ENCODE results near the gene NABP2. TPM values are rescaled to one million over a fixed set of nuclear protein-coding genes. Genes with fewer than 3 reads are reported as not detected.

The NABP2 gene
- total and polyA plus RNA-seq, 2 donors (not counting 1 experiment from before 2014, with no cell fraction given): 14.9 to 16.1 TPM

DNA sequence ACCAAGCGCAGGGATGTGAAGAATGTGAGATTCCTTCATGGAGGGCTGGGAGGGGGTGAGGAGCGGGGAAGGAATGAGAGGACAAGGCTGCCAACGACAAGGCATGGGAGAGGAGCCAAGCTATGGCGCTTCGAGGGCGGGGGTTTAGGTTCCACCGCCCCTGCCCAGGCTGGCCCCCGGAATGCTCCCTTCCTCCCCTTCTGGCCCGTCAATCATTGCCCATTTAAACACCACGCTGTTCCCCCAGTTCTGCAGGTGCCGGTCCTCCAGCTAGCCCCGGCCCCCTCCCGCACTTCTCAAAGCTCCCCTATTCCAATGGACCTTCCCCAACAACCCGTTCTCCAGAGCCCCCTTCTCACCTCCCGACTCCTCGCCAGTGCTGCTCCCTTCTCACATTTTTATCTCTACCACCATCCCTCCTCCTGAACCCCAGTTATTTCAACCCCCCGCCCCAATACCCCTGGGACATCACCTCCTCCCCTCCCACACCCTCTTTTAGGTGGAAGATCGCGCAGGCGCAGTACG, 2.8 kb upstream of the NABP2 start:
- intact Hi-C loops (cut with micrococcal nuclease): loop anchor here (1.0 to 2.0 kb wide), 4 partner anchors 13 to 483 kb away; partner anchors contain the start of gene MYL6
- Mint-ChIP-seq H3K27ac (peak overlapping the region; percentile 100), H3K4me3 (peak overlapping the region; percentile 100), H3K27me3 (no peaks in the 10 kb centered on the region), H3K4me1 (peaks cover 55% of the 10 kb centered on the region), H3K9me3 (ENCODE audit: insufficient read depth) (no peaks in the 10 kb centered on the region)
- H4K20me1 ChIP-seq (ENCODE audit: control insufficient read depth, insufficient read depth, low read length, poor library complexity, severe bottlenecking): peaks cover 28% of the 10 kb centered on the region
- ChIA-PET CTCF (interaction anchor here (0.6 to 4.6 kb wide), 22 partner anchors 10 to 482 kb away, joined by 3 to 126 read pairs (median 6); partner anchors contain the start of genes ANKRD52, COQ10A, ESYT1 and MYL6), POLR2A (interaction anchor here (0.5 to 4.1 kb wide), 25 partner anchors 14 to 1302 kb away, joined by 3 to 65 read pairs (median 4); partner anchors contain the start of genes ANKRD52, COQ10A, ESYT1 and IL23A)
- H3K4me1 ChIP-seq (ENCODE audit: control insufficient read depth in 2 of 2, insufficient read depth in 2 of 2, low read length in 2 of 2): peaks cover 26 to 48% of the 10 kb centered on the region in 2 donors
- ATAC-seq (ENCODE audit: low read depth) (peak; percentile 15), DNase-seq (no peak)
- TF ChIP-seq, protein P1, sequence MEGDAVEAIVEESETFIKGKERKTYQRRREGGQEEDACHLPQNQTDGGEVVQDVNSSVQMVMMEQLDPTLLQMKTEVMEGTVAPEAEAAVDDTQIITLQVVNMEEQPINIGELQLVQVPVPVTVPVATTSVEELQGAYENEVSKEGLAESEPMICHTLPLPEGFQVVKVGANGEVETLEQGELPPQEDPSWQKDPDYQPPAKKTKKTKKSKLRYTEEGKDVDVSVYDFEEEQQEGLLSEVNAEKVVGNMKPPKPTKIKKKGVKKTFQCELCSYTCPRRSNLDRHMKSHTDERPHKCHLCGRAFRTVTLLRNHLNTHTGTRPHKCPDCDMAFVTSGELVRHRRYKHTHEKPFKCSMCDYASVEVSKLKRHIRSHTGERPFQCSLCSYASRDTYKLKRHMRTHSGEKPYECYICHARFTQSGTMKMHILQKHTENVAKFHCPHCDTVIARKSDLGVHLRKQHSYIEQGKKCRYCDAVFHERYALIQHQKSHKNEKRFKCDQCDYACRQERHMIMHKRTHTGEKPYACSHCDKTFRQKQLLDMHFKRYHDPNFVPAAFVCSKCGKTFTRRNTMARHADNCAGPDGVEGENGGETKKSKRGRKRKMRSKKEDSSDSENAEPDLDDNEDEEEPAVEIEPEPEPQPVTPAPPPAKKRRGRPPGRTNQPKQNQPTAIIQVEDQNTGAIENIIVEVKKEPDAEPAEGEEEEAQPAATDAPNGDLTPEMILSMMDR (IDR thresholded peaks at IDR 0.05): no peak
- TF ChIP-seq EZH2 (IDR thresholded peaks at IDR 0.05; ENCODE audit: borderline replicate concordance, insufficient read depth, low read depth, low read length, poor library complexity, severe bottlenecking): no peak
- peaks cover 1 to 4% of the 10 kb centered on the region in 2 experiments for H3K36me3 ChIP-seq (replicated peaks in 1 of 2; ENCODE audit: control extremely low read depth in 1 of 2, control insufficient read depth in 1 of 2, extremely low read depth in 1 of 2, insufficient read depth in 2 of 2, low read length in 1 of 2)
- peaks cover 62% of the 10 kb centered on the region for H3K79me2 ChIP-seq (ENCODE audit: control insufficient read depth, insufficient read depth, low read length)
- peak overlapping the region; percentile 73 to 99 for H3K27ac ChIP-seq (ENCODE audit: low read length in 2 of 2)
- peak overlapping the region; percentile 83 for H2AFZ ChIP-seq (ENCODE audit: insufficient read depth, low read depth, low read length, poor library complexity, severe bottlenecking)
- H3K9me3 ChIP-seq (ENCODE audit: control extremely low read depth in 1 of 3, control insufficient read depth in 2 of 3, insufficient read depth in 1 of 3, low read length in 2 of 3): no peaks in the 10 kb centered on the region
- H3K9ac ChIP-seq (ENCODE audit: low read length): peak overlapping the region; percentile 99
- no peaks in the 10 kb centered on the region for H3K27me3 ChIP-seq (replicated peaks in 1 of 4; ENCODE audit: control extremely low read depth in 1 of 4, control insufficient read depth in 3 of 4, insufficient read depth in 4 of 4, low read length in 3 of 4)
- peak overlapping the region; percentile 56 to 100 (median 99) for H3K4me3 ChIP-seq (ENCODE audit: control extremely low read depth in 1 of 5, extremely low read depth in 1 of 5, insufficient read depth in 1 of 5, low read depth in 2 of 5, low read length in 4 of 5)
- under 1% methylated on average over 19 of the region's 21 CpGs for WGBS (ENCODE audit: insufficient coverage)
- peak overlapping the region; percentile 98 for H3K4me2 ChIP-seq (replicated peaks; ENCODE audit: low read depth, low read length, poor library complexity, severe bottlenecking)

Measured in B cell (primary cell).